GM12878 (cell line): Measurements from ENCODE around the gene FBXL22. TPM values are rescaled to one million over a fixed set of nuclear protein-coding genes. Genes with fewer than 3 reads are reported as not detected.

Source experiments
- ATAC-seq: fragments of 200-7000 bp; cut with Tn5 transposase; 3 replicates; pipeline ENCODE4 v1.9.1; 2020; ENCODE audit warnings: mild to moderate bottlenecking, moderate library complexity
- BruUV-seq: library from RNA; stranded (reverse); fragments of 400-500 nt; replicated peaks from 2 replicates; lab custom pipeline; 2021; lab: Mats Ljungman, UMichigan
- CTCF ChIA-PET: fragments of 300-600 bp; sonication (Branson Sonifier 250); formaldehyde crosslinking; extraction: SDS; loops from one replicate; lab custom pipeline; 2021; ENCODE audit warnings: inconsistent platforms; lab: Yijun Ruan, JAX
- POLR2A ChIA-PET: fragments of 350-600 bp; formaldehyde crosslinking; extraction: SDS; loops from one replicate; lab custom pipeline; 2021; ENCODE audit warnings: inconsistent platforms; lab: Charles Lee
- RAD21 ChIA-PET: fragments of 300-600 bp; sonication (Branson Sonifier 250); formaldehyde crosslinking; loops from one replicate; lab custom pipeline; 2023; ENCODE audit warnings: antibody characterized with exemption; ENCODE audit not compliant: unreplicated experiment; lab: Charles Lee
- SMC1A ChIA-PET: fragments of 300-600 bp; sonication (Branson Sonifier 250); formaldehyde crosslinking; loops from one replicate; lab custom pipeline; 2023; ENCODE audit not compliant: unreplicated experiment, uncharacterized antibody; lab: Charles Lee
- DNase-seq: peaks from one replicate; pipeline ENCODE4 v3.0.0-alpha.2; 2011; ENCODE audit warnings: low read depth, low spot score
- FAIRE-seq: peaks from 3 replicates; lab custom pipeline; 2011; peaks lifted over from hg19 to GRCh38; lab: Jason Lieb, UNC
- H2AFZ ChIP-seq: 2 replicates; pipeline ENCODE4 v1.6.0; 2011; ENCODE audit warnings: low read depth, low read length, control low read depth; ENCODE audit not compliant: control insufficient read depth
- H3K27ac ChIP-seq: 2 replicates; pipeline ENCODE4 v1.5.1; 2011; ENCODE audit warnings: control low read depth; ENCODE audit not compliant: control insufficient read depth, insufficient read depth
- H3K27me3 ChIP-seq, 2 experiments: replicated peaks in 1 of 2; 2 replicates each; pipeline versions ENCODE4 v1.6.0 to v1.6.1; 2011; ENCODE audit warnings: low read length in 1 of 2; ENCODE audit not compliant: control insufficient read depth in 2 of 2, insufficient read depth in 2 of 2
- H3K36me3 ChIP-seq, 2 experiments: 2 replicates each; pipeline ENCODE4 v1.5.1; 2011; ENCODE audit warnings: low read length in 1 of 2; ENCODE audit not compliant: control insufficient read depth in 2 of 2, insufficient read depth in 2 of 2
- H3K4me1 ChIP-seq: 2 replicates; pipeline ENCODE4 v1.6.1; 2011; ENCODE audit warnings: mild to moderate bottlenecking, low read length, moderate library complexity, mixed read lengths; ENCODE audit not compliant: control insufficient read depth, insufficient read depth
- H3K4me2 ChIP-seq: 2 replicates; pipeline ENCODE4 v1.6.0; 2011; ENCODE audit warnings: control low read depth; ENCODE audit not compliant: control insufficient read depth, insufficient read depth
- H3K4me3 ChIP-seq: fragments of 200-600 bp; sonication (generic); 2 replicates; pipeline ENCODE4 v1.5.1; 2016
- H3K79me2 ChIP-seq: 2 replicates; pipeline ENCODE4 v1.6.0; 2011; ENCODE audit warnings: low read length; ENCODE audit not compliant: control insufficient read depth, insufficient read depth
- H3K9ac ChIP-seq: 2 replicates; pipeline ENCODE4 v1.8.0; 2011; ENCODE audit warnings: low read length, control low read depth, mixed read lengths; ENCODE audit not compliant: control insufficient read depth, insufficient read depth
- H3K9me3 ChIP-seq: replicated peaks from 3 replicates; pipeline ENCODE4 v1.5.1; 2011; ENCODE audit warnings: mild to moderate bottlenecking, low read length; ENCODE audit not compliant: control insufficient read depth, insufficient read depth
- H4K20me1 ChIP-seq: 2 replicates; pipeline ENCODE4 v1.6.0; 2011; ENCODE audit not compliant: control insufficient read depth, insufficient read depth
- CEBPB ChIP-seq, 2 experiments: fragments of 150-350 bp in 1 of 2; IDR thresholded peaks; 2 replicates each; pipeline ENCODE4 v1.6.1; 2012 to 2014; ENCODE audit warnings: low read depth in 2 of 2, low read length in 2 of 2, borderline replicate concordance in 1 of 2, inconsistent platforms in 1 of 2
- CHD4 ChIP-seq: fragments of 200-600 bp; sonication (generic); IDR thresholded peaks from 2 replicates; pipeline ENCODE4 v1.6.1; 2016; ENCODE audit warnings: mild to moderate bottlenecking
- DPF2 ChIP-seq: fragments of 450-650 bp; IDR thresholded peaks from 2 replicates; pipeline ENCODE4 v1.6.1; 2017; ENCODE audit warnings: mild to moderate bottlenecking
- SP1 ChIP-seq: IDR thresholded peaks from one replicate; pipeline ENCODE4 v1.6.1; 2011; ENCODE audit warnings: low read depth, low read length
- WGBS: methylation state at CpG from one replicate; pipeline ENCODE4 v1.1.6; 2016; ENCODE audit warnings: low lambda C conversion rate; ENCODE audit not compliant: insufficient replicate concordance, insufficient coverage; ENCODE audit errors: missing lambda C conversion rate; 5-methylcytosine and 5-hydroxymethylcytosine counted together
- in situ Hi-C: fragments of 300-500 bp; cut with MboI; formaldehyde crosslinking; loops from 9 replicates; pipeline ENCODE4 v1.14.3; 2018; ENCODE audit warnings: mixed read lengths
- intact Hi-C: fragments of 100-400 bp; cut with micrococcal nuclease; formaldehyde crosslinking; loops from one replicate; pipeline ENCODE4 v1.14.2; 2022; ENCODE audit not compliant: unreplicated experiment
- polyA plus RNA-seq, 11 experiments: library from polyadenylated mRNA; depleted of rRNA in 4 of 11; unstranded in 6 of 11; stranded (reverse) in 5 of 11; fragments of >200 nt; fragmentation: Nextera tagmentation in 4 of 11; fragmentation: Illumina TruSeq in 1 of 11; extraction: Ambion mirVana in 4 of 11; extraction: Trizol in 1 of 11; gene quantifications; 1 replicate in 1 of 11; 2 replicates in 10 of 11; pipeline versions ENCODE4 v1.2.1 to v1.2.3, GENCODE V29; 2011 to 2016; ENCODE audit warnings: inconsistent platforms in 2 of 11, missing spikeins in 2 of 11, low read depth in 1 of 11
- total RNA-seq, 4 experiments: library from RNA; depleted of rRNA in 3 of 4; stranded (reverse); fragments of >200 nt in 3 of 4; fragmentation: Illumina TruSeq in 1 of 4; extraction: Trizol in 1 of 4; gene quantifications; 2 replicates each; pipeline versions ENCODE4 v1.2.1 to v1.2.3, GENCODE V29; 2013 to 2021
- TF ChIP-seq, protein P1 (sequence below): fragments of 450-650 bp; IDR thresholded peaks from 2 replicates; pipeline ENCODE4 v1.6.1; 2018; ENCODE audit warnings: mild to moderate bottlenecking, low read depth, moderate library complexity; ENCODE audit not compliant: partially characterized antibody

Gene FBXL22
- total and polyA plus RNA-seq, 10 of the 15 experiments (the other 5 are each of a cell fraction or from before 2014, with no cell fraction given), result 0.05 to 2.6 (median 0.52) TPM

DNA sequence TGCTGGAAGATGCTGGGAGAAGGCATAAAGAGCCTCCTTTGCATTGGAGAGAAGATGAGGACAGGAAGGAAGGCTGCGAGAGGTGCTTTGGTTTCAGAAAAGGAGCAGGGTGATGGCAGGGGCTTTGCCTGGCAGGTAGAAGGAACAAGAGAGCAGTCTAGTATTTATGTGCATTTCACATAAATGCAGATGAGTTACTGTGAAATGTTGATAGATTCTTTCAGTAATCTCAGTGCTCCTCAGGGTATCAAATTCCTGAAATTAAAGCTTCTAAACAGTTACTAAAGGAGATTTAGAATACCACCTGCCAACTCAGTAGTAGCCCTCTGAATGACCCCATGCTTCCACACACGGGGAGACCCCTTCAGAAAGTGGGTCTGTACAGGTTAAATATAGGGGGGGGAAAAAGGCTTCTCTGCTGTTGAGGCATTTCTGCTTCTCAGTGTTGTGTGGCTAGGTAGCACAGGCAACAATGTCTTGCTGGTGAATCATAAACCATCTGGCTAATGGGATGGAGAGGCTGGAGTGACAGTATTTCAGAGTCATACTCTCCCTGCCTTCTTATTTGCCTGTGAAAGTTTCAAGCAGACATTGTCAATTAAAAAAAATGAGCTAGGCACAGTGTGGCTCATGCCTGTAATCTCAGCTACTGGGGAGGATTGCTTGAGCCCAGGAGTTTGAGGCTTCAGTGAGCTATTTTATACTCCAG, 14.3 kb upstream of the FBXL22 start:
- Histone ChIP-seq H3K4me3 (no peak overlapping the region), H2AFZ (no peak overlapping the region), H4K20me1 (no peaks in the 10 kb centered on the region; the same call in 1 of the 2 replicates), H3K4me2 (no peak overlapping the region), H3K9me3 (no peaks in the 10 kb centered on the region; the same call in 2 of the 3 replicates), H3K36me3 (peaks cover 4 to 18% of the 10 kb centered on the region in 2 experiments; a peak in 3 of 4 replicates), H3K79me2 (no peaks in the 10 kb centered on the region), H3K27ac (no peak overlapping the region), H3K27me3 (no peaks in the 10 kb centered on the region), H3K9ac (no peak overlapping the region), H3K4me1 (no peaks in the 10 kb centered on the region)
- in situ Hi-C loops (loop anchor here (25.0 kb wide), 1 partner anchor 296 kb away; the partner anchor contains the start of gene APH1B), intact Hi-C loops (no loop called here)
- DNase-seq (no peak), ATAC-seq (no peak; the same call in 2 of the 3 replicates), FAIRE-seq (no peak)
- SMC1A ChIA-PET, result interaction anchor here (1.0 to 2.3 kb wide), 8 partner anchors 8 to 76 kb away, joined by 3 to 13 read pairs (median 4); no protein-coding TSS in a partner anchor
- CTCF ChIA-PET, result interaction anchor here (1.4 kb wide), 3 partner anchors 17 to 116 kb away, joined by 3 to 5 read pairs (median 3); no protein-coding TSS in a partner anchor
- 100% methylated on average over 2 of the region's 2 CpGs for WGBS
- RAD21 ChIA-PET, result interaction anchor here (0.6 to 1.0 kb wide), 3 partner anchors 29 to 493 kb away, joined by 3 to 5 read pairs (median 3); no protein-coding TSS in a partner anchor
- POLR2A ChIA-PET, result interaction anchor here (0.5 kb wide), 1 partner anchor 422 kb away, joined by 3 read pairs; no protein-coding TSS in a partner anchor
- TF ChIP-seq CEBPB (IDR thresholded peaks at IDR 0.05; ENCODE audit: borderline replicate concordance in 1 of 2, low read depth in 2 of 2, low read length in 2 of 2), result no peak
- TF ChIP-seq SP1, result no peak
- TF ChIP-seq DPF2, result no peak
- no TSS peak for BruUV-seq

GRCh38 chr15:63586790-63587189, 10.4 kb upstream of the FBXL22 start:
- TF ChIP-seq, protein P1, sequence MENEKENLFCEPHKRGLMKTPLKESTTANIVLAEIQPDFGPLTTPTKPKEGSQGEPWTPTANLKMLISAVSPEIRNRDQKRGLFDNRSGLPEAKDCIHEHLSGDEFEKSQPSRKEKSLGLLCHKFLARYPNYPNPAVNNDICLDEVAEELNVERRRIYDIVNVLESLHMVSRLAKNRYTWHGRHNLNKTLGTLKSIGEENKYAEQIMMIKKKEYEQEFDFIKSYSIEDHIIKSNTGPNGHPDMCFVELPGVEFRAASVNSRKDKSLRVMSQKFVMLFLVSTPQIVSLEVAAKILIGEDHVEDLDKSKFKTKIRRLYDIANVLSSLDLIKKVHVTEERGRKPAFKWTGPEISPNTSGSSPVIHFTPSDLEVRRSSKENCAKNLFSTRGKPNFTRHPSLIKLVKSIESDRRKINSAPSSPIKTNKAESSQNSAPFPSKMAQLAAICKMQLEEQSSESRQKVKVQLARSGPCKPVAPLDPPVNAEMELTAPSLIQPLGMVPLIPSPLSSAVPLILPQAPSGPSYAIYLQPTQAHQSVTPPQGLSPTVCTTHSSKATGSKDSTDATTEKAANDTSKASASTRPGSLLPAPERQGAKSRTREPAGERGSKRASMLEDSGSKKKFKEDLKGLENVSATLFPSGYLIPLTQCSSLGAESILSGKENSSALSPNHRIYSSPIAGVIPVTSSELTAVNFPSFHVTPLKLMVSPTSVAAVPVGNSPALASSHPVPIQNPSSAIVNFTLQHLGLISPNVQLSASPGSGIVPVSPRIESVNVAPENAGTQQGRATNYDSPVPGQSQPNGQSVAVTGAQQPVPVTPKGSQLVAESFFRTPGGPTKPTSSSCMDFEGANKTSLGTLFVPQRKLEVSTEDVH, result no peak
- no peak for TF ChIP-seq CHD4
- no peaks in the 10 kb centered on the region for H3K79me2 ChIP-seq
- intact Hi-C loops (no loop called here), in situ Hi-C loops (loop anchor here (25.0 kb wide), 1 partner anchor 299 kb away; the partner anchor contains the start of gene APH1B)
- no peaks in the 10 kb centered on the region for H3K27me3 ChIP-seq
- DNase-seq (no peak), ATAC-seq (peak; percentile 33; the same call in 1 of the 3 replicates), FAIRE-seq (no peak)
- H3K4me1 ChIP-seq, result peaks cover 5% of the 10 kb centered on the region
- WGBS, result 96% methylated on average over 5 of the region's 5 CpGs
- H3K36me3 ChIP-seq, result peaks cover 11 to 32% of the 10 kb centered on the region in 2 experiments; a peak in 3 of 4 replicates
- no peak overlapping the region for H3K4me2 ChIP-seq
- ChIA-PET CTCF (interaction anchor here (1.4 kb wide), 1 partner anchor 120 kb away, joined by 5 read pairs; no protein-coding TSS in a partner anchor), POLR2A (no interaction called here), SMC1A (no interaction called here), RAD21 (no interaction called here)
- H3K9me3 ChIP-seq, result no peaks in the 10 kb centered on the region; the same call in 2 of the 3 replicates
- H3K9ac ChIP-seq, result no peak overlapping the region
- no peak overlapping the region for H2AFZ ChIP-seq
- no peak overlapping the region for H3K4me3 ChIP-seq
- H4K20me1 ChIP-seq, result no peaks in the 10 kb centered on the region; the same call in 1 of the 2 replicates
- H3K27ac ChIP-seq, result no peak overlapping the region
- BruUV-seq, result no TSS peak
